NCI-H2107 treated with DMSO at 0.1 percent for 48 hours (cell line): Measurements from ENCODE around the gene ERI3.

Experiments used
- DNase-seq: peaks from one replicate; lab custom pipeline; 2025; ENCODE audit not compliant: unreplicated experiment; lab: John Stamatoyannopoulos, UW

Gene ERI3

GRCh38 chr1:44239961-44240371, 115.1 kb downstream of the ERI3 start:
- no peak for DNase-seq

- DNase-seq: no peak
Observed at GRCh38 chr1:44239331-44239960, 115.6 kb downstream of the ERI3 start.

GRCh38 chr1:44238660-44239059, 116.4 kb downstream of the ERI3 start:
- DNase-seq: no peak

- no peak for DNase-seq
Observed at GRCh38 chr1:44237721-44238457, 117.2 kb downstream of the ERI3 start.

- DNase-seq: no peak
Observed at GRCh38 chr1:44236490-44237272, 118.4 kb downstream of the ERI3 start.

GRCh38 chr1:44235808-44236207, 119.2 kb downstream of the ERI3 start:
- no peak for DNase-seq

GRCh38 chr1:44233593-44233992, 121.5 kb downstream of the ERI3 start:
- DNase-seq: no peak

- DNase-seq: no peak
Observed at GRCh38 chr1:44230796-44231195, 124.3 kb downstream of the ERI3 start.

- no peak for DNase-seq
Observed at GRCh38 chr1:44229435-44230167, 125.5 kb downstream of the ERI3 start.

- no peak for DNase-seq
Observed at GRCh38 chr1:44228218-44228617, 126.8 kb downstream of the ERI3 start.

- no peak for DNase-seq
Observed at GRCh38 chr1:44227211-44227610, 127.8 kb downstream of the ERI3 start.

GRCh38 chr1:44225761-44226160, 129.3 kb downstream of the ERI3 start:
- DNase-seq: no peak

GRCh38 chr1:44223187-44223610, 131.9 kb downstream of the ERI3 start:
- no peak for DNase-seq

- DNase-seq: peak; percentile 37
Observed at GRCh38 chr1:44222397-44223186, 132.5 kb downstream of the ERI3 start.

GRCh38 chr1:44221769-44222168, 133.3 kb downstream of the ERI3 start:
- no peak for DNase-seq

- DNase-seq: no peak
Observed at GRCh38 chr1:44220755-44221154, 134.3 kb downstream of the ERI3 start.

- DNase-seq: no peak
Observed at GRCh38 chr1:44220001-44220751, 134.9 kb downstream of the ERI3 start.

- DNase-seq: no peak
Observed at GRCh38 chr1:44219301-44219626, 135.8 kb downstream of the ERI3 start.

GRCh38 chr1:44218503-44219300, 136.4 kb downstream of the ERI3 start:
- no peak for DNase-seq
